Kidney capillary endothelial cell (primary cell): ENCODE results near the gene HABP4.

ENCODE experiments used
- DNase-seq: peaks from one replicate; pipeline ENCODE4 v3.0.0-alpha.2; 2018; ENCODE audit warnings: low spot score

Gene HABP4

DNA sequence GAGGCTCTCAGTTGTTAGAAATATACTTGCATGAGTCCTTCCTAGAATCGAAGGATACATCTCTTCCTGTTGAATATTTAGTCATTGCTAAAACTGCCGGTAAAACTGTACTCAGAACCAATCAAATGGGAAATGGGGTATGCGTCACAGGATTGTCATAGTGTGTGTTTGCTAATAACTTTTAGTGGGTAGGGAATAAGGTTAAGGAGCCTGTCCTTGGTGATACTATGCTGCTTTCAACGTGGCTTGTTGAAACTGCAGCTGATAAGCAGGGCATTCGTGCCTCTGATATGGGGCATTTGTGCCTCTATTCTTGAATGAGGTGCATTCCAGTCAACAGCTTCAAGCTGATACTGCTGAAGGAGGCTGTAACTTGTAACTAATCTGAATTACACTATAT is 26.6 kb downstream of the HABP4 start:
- DNase-seq: peak; percentile 66

DNA sequence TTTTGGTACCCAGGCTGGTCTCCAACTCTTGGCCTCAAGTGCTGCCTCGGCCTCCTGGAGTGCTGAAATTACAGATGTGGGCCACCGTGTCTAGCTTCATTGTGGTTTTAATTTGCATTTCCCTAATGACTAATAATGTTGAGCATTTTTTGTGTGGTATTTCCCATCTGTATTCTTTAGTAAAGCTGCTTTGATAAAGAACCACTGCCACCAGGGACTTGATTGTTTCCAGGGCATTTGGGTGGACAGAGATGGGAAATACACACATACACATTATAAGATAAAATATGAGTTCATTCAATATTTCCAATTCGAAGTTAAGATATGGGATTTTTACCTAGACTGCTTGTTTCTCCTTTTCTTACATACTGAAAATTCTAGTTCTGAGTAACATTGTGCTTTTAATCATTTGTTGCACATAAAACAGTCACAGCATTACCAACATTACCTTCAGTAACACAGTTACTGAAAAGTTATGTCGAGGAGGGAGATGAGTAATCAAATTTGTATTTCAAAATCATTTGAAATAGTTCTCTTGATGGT is 28.9 kb downstream of the HABP4 start:
- DNase-seq: no peak

DNA sequence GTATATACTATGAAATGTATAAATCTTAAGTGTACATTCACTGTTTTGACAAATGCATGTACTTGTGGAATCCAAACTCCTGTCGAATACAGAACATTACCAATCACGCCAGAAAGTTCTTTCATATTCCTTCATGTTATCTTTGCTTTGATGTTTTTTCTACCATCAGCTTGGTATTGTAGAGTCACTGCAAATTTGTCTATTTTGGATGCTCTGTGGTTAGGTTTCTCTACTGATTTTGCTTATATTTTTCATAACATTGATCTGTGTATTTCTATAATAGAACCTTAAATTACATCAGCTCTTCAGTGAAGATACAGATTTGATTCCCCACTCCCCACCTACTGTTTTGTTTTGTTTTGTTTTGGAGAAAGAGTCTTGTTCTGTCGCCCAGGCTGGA is 30.8 kb downstream of the HABP4 start:
- DNase-seq: no peak

DNA sequence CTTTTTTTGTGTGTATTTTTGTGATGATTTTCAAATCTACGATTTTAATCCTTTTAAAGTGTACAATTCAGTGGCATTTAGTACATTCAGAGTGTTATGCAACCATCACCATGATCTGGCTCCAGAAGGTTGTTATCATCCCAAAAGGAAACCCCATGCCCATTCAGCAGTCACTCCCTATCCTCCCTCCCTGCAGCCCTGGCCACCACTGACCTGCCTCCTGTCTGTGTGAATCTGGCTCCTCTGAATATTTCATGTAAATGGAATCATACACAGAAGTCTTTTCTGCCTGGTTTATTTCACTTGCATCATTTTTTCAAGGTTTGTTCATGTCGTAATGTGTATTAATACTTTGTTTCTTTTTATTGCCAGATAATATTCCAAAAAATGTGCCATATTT is 32.5 kb downstream of the HABP4 start:
- DNase-seq: no peak

DNA sequence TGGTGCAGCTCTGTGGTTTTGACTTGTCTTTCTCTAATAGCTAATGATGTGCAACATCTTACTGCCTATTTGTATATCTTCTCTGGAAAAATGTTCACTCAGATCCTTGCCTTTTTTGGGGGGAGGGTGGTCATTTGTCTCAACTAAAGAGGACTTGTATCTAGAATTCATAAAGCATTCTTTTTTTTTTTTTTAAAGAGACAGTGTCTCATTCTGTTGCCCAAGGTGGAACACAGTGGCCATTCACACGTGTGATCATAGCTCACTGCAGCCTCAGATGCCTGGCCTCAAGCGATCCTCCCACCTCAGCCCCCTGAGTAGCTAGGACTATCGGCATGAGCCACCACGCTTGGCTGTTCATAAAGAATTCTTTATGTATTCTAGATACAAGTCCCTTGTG is 33.2 kb downstream of the HABP4 start:
- no peak for DNase-seq

DNA sequence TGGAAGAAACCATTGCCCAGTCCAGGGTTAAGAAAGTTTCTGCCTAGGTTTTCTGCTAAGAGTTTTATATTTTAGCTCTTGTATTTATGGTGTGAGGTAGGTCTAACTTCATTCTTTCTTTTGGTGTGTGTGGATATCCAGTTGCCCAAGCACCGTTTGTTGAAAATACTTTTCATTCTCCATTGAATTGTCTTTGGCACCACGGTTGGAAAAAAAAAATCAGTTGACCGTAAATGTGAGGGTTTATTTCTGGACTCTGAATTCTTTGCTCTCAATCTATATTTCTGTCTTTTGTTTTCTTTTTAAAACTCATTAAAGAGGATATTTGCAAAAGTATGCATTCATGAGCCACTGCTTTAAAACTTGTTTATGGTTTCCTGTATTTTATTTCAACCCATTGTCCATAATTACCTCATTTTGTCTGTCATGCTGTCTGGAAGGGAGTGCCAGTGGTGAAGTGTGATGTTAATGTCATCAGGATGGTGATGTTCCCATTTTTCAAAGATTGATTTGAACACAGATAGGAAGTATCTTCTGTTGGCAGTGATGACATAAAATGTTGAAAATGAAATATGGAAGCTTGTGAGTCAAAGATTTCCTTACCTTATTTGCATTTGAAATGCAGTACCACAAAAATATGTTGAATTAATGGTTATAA is 33.9 kb downstream of the HABP4 start:
- no peak for DNase-seq

DNA sequence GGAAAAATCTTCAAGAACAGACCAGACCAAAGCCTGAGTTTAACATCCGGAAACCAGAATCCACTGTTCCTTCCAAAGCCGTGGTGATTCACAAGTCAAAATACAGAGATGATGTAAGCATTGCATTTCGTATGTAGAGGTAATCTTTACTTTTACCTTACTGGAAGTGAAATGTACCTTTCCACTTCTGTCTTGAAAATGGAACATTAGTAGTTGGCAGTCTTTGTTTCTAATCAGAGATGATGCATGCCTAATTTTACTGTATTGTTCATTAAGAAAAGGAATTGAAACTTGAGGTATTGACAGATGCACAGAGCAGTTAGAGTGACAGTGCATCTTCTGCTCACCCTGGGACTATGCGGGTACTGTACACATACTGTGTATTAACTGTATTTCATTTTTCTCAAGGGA is 34.6 kb downstream of the HABP4 start:
- no peak for DNase-seq

DNA sequence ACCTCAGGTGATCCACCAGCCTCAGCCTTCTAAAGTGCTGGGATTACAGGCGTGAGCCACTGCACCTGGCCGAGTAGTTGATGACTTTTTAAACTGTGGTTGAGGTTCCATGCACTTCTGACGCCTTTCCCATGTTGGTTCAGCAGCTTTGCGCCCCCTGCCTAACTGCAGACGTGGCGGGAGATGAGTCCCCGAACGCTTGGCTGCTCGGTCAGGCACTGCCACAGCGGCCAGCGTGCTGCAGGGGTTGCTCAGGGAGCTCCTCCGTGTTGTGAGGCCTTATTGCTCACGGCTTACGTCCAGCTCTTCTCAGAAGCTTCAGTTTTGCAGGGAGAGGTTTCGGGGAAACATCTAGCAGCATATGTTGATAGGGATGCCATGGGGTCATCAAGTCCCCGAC is 35.3 kb downstream of the HABP4 start:
- DNase-seq: no peak

DNA sequence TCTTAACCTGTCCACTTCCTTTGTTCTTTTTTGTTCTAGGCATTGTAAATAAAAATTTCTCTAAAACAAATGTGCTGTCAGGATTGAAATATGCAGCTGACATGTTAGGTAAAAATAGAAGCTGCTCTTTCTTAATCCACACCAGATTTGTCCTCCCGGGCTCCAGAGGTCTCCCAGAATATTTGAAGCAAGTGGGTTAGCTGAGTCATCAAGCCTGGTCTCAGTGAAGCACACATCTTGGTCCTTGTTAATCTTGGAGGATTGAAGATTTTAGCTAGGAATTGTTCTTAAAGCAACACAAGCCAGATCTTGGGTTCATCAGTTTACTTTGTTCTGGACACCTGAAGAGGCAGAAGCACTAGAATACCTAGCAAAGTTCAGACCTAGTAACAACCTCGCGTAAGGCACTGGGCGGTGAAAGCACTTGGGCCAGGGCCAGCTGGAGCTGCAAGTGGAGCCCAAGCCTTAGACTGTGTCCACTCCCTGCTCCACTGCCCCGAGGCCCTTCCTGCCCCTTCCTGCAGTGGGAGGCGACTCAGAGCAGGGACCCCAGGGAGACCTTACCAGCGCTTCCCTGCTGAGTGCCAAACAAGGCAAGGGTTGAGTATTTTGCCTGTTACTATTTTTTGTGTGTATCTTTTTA is 36.5 kb downstream of the HABP4 start:
- DNase-seq: no peak

DNA sequence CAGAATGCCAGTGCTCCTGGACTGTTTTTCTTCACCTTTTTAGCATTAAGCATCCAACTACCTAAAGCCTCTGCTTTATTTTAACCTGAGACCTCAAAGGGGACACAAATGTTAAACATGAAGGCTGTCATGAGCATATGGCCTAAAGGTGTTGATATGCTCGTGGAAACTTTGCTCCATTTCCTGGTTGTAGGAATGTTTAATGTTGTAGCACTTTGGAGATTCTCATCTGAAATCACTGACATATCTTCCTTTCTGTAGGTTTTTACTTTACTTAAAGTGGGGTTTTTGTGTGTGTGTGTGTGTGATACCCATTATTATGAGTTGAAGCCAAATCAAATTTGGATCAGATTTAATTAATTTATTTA is 37.0 kb downstream of the HABP4 start:
- DNase-seq: no peak

DNA sequence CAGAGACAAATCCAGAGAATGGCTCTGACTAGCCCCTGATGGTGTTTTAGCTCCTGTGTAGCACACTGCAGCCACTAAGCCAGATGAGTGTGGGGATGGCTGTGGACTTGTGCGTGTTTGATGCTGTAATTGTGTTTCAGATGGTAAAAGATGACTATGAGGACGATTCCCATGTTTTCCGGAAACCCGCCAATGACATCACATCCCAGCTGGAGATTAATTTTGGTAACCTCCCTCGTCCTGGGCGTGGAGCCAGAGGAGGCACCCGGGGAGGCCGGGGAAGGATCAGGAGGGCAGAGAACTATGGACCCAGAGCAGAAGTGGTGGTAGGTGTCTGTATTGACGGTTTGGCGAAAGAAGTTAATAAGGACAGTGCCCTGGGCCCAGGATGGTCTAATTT is 38.0 kb downstream of the HABP4 start:
- DNase-seq: no peak

DNA sequence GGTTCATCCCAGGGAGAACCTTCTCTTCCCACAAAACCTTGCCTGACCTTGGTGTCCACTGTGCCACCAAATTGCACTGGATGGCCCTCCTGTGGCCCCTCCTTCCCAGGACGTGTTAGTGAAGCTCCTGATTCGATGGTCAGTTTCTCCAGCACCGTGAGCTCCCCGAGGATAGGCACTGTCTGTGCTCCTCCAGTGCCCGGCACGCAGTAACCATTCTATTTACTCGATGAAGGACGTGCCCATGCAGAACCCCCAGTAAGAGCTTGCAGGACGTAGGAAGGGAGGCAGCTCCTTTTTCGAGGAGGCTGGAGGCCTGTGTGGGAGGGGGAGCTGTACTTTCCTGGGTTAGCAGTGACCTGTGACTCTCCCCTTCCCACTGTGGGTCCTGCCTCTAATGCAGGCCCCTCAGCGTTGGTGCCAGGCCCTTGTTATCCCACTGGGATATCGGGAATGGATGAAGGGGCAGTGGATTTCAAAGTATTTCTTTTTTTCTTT is 39.6 kb downstream of the HABP4 start:
- DNase-seq: no peak

DNA sequence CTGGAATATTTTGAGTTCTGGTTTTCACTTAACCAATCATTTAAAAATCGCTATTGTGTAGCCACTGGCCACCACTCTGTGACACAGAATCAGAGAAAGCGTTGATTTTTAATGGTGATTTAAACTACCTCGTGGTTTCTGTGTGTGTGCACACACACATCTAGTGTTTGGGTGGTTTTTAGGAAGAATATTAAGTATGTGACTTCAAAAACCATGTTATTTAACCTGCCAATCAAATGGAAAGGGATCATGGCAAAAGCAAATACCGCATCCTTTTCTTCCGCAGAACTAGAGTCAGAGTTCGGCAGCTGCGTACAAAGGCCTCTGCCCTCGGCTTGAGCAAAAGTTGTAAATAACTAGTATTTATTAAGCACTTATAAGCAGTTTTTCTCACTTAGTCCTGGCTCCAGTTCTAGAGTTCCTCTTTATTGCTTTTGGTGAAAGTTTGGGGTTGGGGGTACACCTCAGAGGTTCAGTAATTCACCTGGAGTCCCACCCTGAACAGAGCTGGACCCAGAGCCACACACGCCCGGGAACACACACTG is 40.6 kb downstream of the HABP4 start:
- no peak for DNase-seq

DNA sequence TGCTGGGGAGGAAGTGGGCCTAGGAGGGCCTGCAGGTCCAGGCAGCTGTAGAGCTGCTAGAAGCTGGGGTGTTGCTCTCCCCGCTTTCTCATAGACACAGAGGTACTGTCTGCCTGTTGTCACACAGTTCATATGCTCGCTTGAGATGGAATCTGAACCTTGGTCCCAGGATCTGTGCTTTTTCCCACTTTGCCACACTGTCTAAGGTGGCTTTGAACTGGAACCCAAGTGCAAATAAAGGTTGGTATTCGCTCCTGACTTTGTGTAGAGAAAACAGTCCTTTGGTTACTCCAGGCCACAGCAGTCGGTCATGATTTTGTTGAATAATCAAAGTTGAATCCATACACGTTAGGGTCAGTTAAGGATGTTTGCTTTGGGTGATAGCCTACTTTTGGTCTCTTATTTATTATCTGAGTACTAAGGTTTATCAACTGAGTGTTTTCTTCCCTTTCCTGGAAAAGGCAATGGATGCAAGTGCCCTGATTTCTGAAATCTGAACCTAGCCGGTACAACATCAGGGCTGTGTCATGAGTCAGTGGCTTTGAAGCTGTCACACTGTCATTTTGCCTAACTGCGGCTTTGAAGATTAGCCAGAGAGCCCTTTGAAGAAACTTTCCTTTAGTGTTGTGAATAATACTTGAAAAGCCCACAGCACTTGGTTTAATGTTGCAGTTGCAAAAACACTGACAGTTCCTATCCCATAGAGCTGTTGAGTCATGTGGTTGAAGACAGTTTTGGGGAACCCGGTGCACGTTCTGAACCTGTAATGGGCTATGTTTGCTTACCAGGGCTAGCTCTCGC is 41.3 kb downstream of the HABP4 start:
- no peak for DNase-seq

DNA sequence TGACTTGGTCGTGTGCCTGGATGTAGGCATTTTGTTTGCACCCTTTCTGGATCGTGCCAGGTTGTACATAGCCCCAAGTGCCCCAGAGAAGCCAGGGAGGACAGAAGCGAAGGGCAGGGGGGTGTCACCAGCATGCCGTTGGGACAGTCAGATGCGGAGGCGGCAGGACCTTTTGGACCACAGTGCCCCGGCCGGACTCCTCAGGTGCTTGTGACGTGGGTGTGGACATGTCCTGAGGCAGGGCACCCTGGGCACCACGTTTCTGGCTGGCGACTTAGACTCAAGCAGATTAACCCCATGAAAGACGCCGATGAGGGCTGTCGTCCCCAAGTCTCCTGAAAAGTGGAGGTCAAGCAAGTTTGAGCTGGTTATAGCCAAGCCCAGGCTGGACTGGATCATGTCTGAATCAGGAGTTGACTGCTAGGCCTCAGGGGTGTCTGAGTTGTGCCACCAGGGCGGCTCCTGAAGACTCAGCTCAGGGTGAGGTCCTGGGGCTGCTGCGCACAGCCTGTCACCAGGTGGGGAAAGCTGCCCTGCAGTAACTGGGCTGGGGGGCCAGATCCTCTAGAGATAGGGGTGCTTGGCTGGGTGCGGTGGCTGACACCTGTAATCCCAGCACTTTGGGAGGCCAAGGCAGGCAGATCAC is 42.0 kb downstream of the HABP4 start:
- no peak for DNase-seq

DNA sequence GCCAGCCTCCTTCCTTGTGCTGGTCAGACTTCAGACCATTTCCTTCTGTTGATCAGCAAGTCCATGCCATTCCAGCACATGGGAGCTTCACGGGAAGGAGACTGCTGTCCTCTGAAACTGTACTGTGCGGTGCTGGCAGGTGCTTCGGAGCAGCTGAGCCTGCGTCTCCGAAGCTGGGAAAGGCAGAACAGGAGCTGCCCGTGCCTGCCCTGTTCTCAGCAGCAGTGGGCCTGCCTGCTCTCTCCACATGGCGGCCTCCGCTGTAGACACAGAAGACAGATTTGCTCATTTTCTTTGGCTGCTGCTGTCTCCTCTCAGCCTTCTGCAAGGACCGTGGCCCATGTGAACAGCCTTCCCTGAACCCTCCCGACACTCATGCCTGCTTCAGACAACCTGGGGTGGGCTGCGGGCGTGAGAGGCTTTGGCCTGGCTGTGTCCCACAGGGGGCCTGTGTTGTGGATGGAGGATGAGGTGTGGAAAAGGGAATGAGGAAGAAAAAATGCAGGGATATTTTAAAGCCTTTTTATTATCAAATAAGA is 43.1 kb downstream of the HABP4 start:
- DNase-seq: no peak

DNA sequence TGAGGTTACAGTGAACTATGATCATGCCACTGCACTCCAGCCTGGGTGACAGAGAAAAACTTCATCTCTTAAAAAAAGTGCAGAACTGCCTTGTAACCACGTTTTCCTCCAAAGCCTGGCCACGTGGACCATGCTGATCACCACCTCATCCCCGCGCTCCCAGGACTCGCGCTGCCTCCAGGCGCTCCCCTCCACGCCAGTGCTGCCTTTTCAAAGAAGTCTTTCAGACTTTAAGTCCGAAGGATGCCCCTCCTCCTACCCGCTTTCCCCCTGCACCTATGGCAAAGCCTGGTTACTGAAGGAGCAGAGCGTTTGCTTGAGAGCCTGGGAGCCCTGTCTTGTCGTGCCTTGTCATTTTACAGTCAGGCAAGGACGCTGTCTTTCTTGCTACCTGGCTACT is 43.8 kb downstream of the HABP4 start:
- DNase-seq: no peak

DNA sequence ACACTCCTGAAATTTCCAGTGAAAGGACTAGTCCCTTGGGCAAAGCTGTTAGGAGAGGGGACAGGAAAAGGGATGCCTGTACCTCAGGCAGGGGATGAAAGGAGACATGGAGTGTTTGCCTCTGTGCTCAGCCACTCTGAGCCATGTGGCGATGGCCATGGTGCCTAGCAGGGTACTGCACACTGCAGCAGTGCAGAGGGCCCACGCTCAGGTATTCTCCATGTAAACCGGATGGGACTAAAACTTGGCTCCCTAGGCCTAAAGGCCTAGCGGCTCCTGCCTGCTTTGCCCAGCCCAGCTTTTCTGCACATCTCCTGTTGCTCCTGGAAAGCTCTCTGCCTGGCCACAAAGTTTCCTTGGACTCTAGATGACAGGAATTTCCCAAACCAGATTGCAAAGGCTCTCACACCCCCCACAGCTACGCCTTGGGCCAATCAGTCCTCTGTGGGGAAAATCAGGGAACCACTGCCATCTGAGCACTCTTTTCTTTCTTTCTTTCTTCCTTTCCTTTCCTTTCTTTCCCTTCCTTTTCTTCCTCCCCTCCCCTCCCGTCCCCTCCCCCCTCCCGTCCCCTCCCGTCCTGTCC is 44.3 kb downstream of the HABP4 start:
- no peak for DNase-seq

DNA sequence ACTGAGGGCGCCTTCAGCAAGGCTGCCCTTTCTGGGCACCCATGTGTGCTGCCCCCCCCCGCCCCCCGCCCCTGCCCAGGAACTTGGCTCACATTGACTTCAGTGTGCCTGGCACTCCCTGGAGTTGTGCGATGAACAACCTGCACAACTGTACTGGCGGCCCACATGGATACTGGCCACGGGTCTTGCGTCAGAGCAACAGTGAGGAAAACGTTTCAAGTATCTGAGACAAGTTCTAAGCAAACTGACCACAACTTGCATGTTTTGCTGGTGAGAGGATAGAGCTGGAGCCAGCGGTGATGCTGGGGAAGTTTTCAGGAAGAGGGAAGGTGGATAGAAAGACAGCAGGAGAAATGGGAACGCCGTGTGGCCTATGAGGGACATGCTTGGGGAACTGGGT is 45.4 kb downstream of the HABP4 start:
- no peak for DNase-seq

DNA sequence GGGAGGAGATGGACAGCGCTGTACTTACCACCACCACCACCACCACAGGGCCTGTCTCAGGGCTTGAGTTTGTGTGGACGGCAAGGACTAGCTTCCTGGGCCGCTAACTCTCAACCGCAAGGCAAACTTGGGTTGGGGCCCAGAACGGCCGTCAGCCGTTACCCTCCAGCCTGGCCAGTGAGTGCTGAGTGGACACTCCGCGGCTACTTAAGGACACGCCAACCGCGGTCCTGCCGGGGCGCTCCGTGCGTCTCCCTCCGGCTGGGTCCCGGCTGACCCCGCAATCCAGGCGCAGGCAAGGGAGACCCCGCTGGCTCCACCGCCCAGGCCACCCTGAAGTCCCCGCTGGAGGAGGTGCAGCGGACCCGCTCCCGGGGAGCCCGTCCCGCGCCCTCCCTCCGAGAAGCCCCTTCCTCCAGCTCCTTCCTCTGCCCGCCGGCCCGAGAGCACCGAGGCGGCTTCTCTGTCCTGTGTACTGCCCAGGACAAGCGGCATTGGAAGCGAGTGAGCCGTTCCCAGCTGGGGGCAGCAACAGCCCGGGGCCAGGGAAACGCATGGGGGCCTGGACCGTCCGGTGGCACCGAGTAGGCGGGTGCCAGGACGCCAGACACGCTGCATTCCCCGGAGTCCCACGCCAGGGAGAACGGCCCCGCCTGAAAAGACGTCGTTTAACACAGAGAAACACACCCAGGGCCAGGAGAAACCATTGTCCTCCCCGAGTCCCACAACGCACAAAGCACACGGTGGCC is 46.6 kb downstream of the HABP4 start:
- no peak for DNase-seq

DNA sequence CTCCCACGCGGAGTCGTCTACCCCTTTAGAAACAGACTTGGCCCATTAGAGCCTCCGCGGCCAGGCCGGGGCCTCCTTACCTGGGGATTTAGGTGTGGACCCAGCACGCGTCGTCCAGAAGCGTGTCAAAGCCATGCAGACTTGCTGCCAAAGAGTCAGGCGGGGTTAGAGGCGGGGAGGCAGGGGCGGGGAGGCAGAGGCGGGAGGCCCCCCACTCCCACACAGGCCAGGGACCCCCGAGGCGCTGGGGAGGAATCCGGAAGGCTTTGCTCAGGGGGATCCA is 47.1 kb downstream of the HABP4 start:
- DNase-seq: no peak
